H9 (cell line): Measurements from ENCODE around the gene CHD9NB. TPM values are rescaled to one million over a fixed set of nuclear protein-coding genes. Genes with fewer than 3 reads are reported as not detected.

ENCODE experiments used
- DNase-seq: peaks from one replicate; pipeline ENCODE4 v3.0.0-alpha.2; 2017
- H2AFZ ChIP-seq: one replicate; pipeline ENCODE4 v1.6.1; 2013; ENCODE audit warnings: mild to moderate bottlenecking, low read length, control low read depth, moderate library complexity
- H2AK5ac ChIP-seq: 2 replicates; pipeline ENCODE4 v1.6.1; 2013; ENCODE audit warnings: low read length, control low read depth, mixed read lengths; ENCODE audit not compliant: insufficient read length
- H2BK120ac ChIP-seq: one replicate; pipeline ENCODE4 v1.6.1; 2013; ENCODE audit warnings: low read depth, mild to moderate bottlenecking, low read length, control low read depth, inconsistent platforms; ENCODE audit not compliant: poor library complexity, severe bottlenecking
- H2BK12ac ChIP-seq: 2 replicates; pipeline ENCODE4 v1.6.1; 2013; ENCODE audit warnings: low read length, control low read depth, mixed read lengths, low read depth; ENCODE audit not compliant: insufficient read length
- H2BK15ac ChIP-seq: 2 replicates; pipeline ENCODE4 v1.6.1; 2013; ENCODE audit warnings: low read depth, low read length, control low read depth
- H2BK20ac ChIP-seq: one replicate; pipeline ENCODE4 v1.6.1; 2013; ENCODE audit warnings: low read depth, mild to moderate bottlenecking, low read length, control low read depth, inconsistent platforms; ENCODE audit not compliant: poor library complexity, severe bottlenecking
- H2BK5ac ChIP-seq: 2 replicates; pipeline ENCODE4 v1.6.1; 2013; ENCODE audit warnings: low read length, control low read depth, mixed read lengths; ENCODE audit not compliant: insufficient read length
- H3K14ac ChIP-seq: 2 replicates; pipeline ENCODE4 v1.6.1; 2013; ENCODE audit warnings: low read length, control low read depth; ENCODE audit not compliant: insufficient read depth
- H3K18ac ChIP-seq: 2 replicates; pipeline ENCODE4 v1.6.1; 2013; ENCODE audit warnings: low read depth, mild to moderate bottlenecking, mixed read lengths, low read length, control low read depth; ENCODE audit not compliant: insufficient read length
- H3K23ac ChIP-seq: 2 replicates; pipeline ENCODE4 v1.6.1; 2013; ENCODE audit warnings: low read length, control low read depth, mixed read lengths, low read depth; ENCODE audit not compliant: insufficient read length
- H3K23me2 ChIP-seq: 2 replicates; pipeline ENCODE4 v1.6.1; 2013; ENCODE audit warnings: low read depth, mild to moderate bottlenecking, mixed read lengths, low read length, control low read depth; ENCODE audit not compliant: insufficient read length, poor library complexity, severe bottlenecking
- H3K27ac ChIP-seq: 2 replicates; pipeline ENCODE4 v1.5.1; 2013; ENCODE audit warnings: low read length, control low read depth, mixed read lengths, low read depth; ENCODE audit not compliant: insufficient read length
- H3K27me3 ChIP-seq: 2 replicates; pipeline ENCODE4 v1.6.1; 2013; ENCODE audit warnings: low read length, control low read depth, inconsistent platforms; ENCODE audit not compliant: insufficient read depth
- H3K4ac ChIP-seq: 2 replicates; pipeline ENCODE4 v1.6.1; 2013; ENCODE audit warnings: low read depth, mild to moderate bottlenecking, control low read depth, inconsistent platforms, low read length, moderate library complexity
- H3K4me1 ChIP-seq: 2 replicates; pipeline ENCODE4 v1.6.1; 2013; ENCODE audit warnings: low read length, control low read depth, inconsistent platforms; ENCODE audit not compliant: insufficient read depth
- H3K4me2 ChIP-seq: 2 replicates; pipeline ENCODE4 v1.6.1; 2013; ENCODE audit warnings: low read length, control low read depth, mixed read lengths; ENCODE audit not compliant: insufficient read length, insufficient read depth
- H3K56ac ChIP-seq: 2 replicates; pipeline ENCODE4 v1.6.1; 2013; ENCODE audit warnings: low read depth, mild to moderate bottlenecking, mixed read lengths, low read length, control low read depth; ENCODE audit not compliant: insufficient read length
- H3K79me1 ChIP-seq: 2 replicates; pipeline ENCODE4 v1.6.1; 2013; ENCODE audit warnings: low read depth, mild to moderate bottlenecking, moderate library complexity, low read length, control low read depth, inconsistent platforms; ENCODE audit not compliant: insufficient read depth, poor library complexity, severe bottlenecking
- H3K79me2 ChIP-seq: 2 replicates; pipeline ENCODE4 v1.6.1; 2013; ENCODE audit warnings: low read length, control low read depth, inconsistent platforms; ENCODE audit not compliant: insufficient read depth
- H3K9ac ChIP-seq: 2 replicates; pipeline ENCODE4 v1.6.1; 2013; ENCODE audit warnings: low read length, control low read depth, mixed read lengths; ENCODE audit not compliant: insufficient read length; ENCODE audit errors: extremely low read depth
- H3K9me3 ChIP-seq: one replicate; pipeline ENCODE4 v1.6.1; 2013; ENCODE audit warnings: low read depth, low read length, inconsistent platforms; ENCODE audit not compliant: control insufficient read depth
- H3T11ph ChIP-seq: one replicate; pipeline ENCODE4 v1.6.1; 2013; ENCODE audit warnings: mild to moderate bottlenecking, low read length, control low read depth, inconsistent platforms
- H4K20me1 ChIP-seq: one replicate; pipeline ENCODE4 v1.6.1; 2013; ENCODE audit not compliant: control insufficient read depth, insufficient read length, insufficient read depth
- H4K5ac ChIP-seq: 2 replicates; pipeline ENCODE4 v1.6.1; 2013; ENCODE audit warnings: low read depth, mild to moderate bottlenecking, mixed read lengths, low read length, control low read depth; ENCODE audit not compliant: insufficient read length
- H4K8ac ChIP-seq: replicated peaks from 2 replicates; pipeline ENCODE4 v1.6.1; 2013; ENCODE audit warnings: low read length, control low read depth, mixed read lengths, low read depth; ENCODE audit not compliant: insufficient read length
- H4K91ac ChIP-seq: 2 replicates; pipeline ENCODE4 v1.6.1; 2013; ENCODE audit warnings: low read depth, mild to moderate bottlenecking, moderate library complexity, mixed read lengths, low read length, control low read depth; ENCODE audit not compliant: insufficient read length
- H3K27ac Mint-ChIP-seq, 3 experiments: 2 replicates in 2 of 3; 3 replicates in 1 of 3; pipeline ENCODE4 v1.8.0; 2020 to 2021; ENCODE audit warnings: mixed read lengths in 3 of 3, mild to moderate bottlenecking in 1 of 3, moderate library complexity in 1 of 3
- H3K27me3 Mint-ChIP-seq: 2 replicates; pipeline ENCODE4 v1.8.0; 2021; ENCODE audit warnings: low read depth, mild to moderate bottlenecking, moderate library complexity, mixed read lengths
- H3K36me3 Mint-ChIP-seq, 3 experiments: 2 replicates in 2 of 3; 3 replicates in 1 of 3; pipeline ENCODE4 v1.8.0; 2020 to 2021; ENCODE audit warnings: low read depth in 3 of 3, mixed read lengths in 3 of 3; ENCODE audit not compliant: insufficient read depth in 1 of 3
- H3K4me1 Mint-ChIP-seq, 2 experiments: 2 replicates each; pipeline ENCODE4 v1.8.0; 2020; ENCODE audit warnings: mixed read lengths in 2 of 2
- H3K4me3 Mint-ChIP-seq, 2 experiments: 2 replicates in 1 of 2; 3 replicates in 1 of 2; pipeline ENCODE4 v1.8.0; 2020 to 2021; ENCODE audit warnings: mild to moderate bottlenecking in 2 of 2, mixed read lengths in 2 of 2, moderate library complexity in 1 of 2
- H3K9me3 Mint-ChIP-seq, 2 experiments: 2 replicates in 1 of 2; 3 replicates in 1 of 2; pipeline ENCODE4 v1.8.0; 2020; ENCODE audit warnings: mild to moderate bottlenecking in 2 of 2, mixed read lengths in 2 of 2, moderate library complexity in 1 of 2
- CTCF ChIP-seq: fragments of 200-600 bp; sonication (generic); conservative IDR thresholded peaks from 3 replicates; pipeline ENCODE4 v1.8.0; 2021; ENCODE audit warnings: antibody characterized with exemption, mild to moderate bottlenecking
- WGBS: extraction: QIAGEN DNeasy Blood & Tissue Kit; methylation state at CpG from one replicate; pipeline ENCODE4 v1.1.7; 2013; ENCODE audit warnings: missing lambda C conversion rate, low lambda C conversion rate, mixed read lengths; ENCODE audit not compliant: insufficient read length; ENCODE audit errors: extremely low coverage; 5-methylcytosine and 5-hydroxymethylcytosine counted together
- total RNA-seq: library from RNA; stranded (reverse); gene quantifications from 2 replicates; pipeline ENCODE4 v1.2.1, GENCODE V29; 2021

CHD9NB gene
- total RNA-seq, 1 experiment from 2014 or later: 3.3 TPM

GRCh38 chr16:53084141-53084541 lies 31.4 kb upstream of the CHD9NB start:
- Histone ChIP-seq H3K23ac (no peak overlapping the region), H2BK5ac (no peak overlapping the region), H4K5ac (no peak overlapping the region), H2AK5ac (no peak overlapping the region), H3K4ac (no peak overlapping the region), H3K56ac (no peak overlapping the region), H3K79me2 (no peaks in the 10 kb centered on the region), H2BK15ac (no peak overlapping the region), H3K14ac (no peak overlapping the region), H3K27me3 (no peaks in the 10 kb centered on the region), H2BK12ac (no peak overlapping the region), H3K4me1 (peaks cover 19% of the 10 kb centered on the region; the same call in 1 of the 2 replicates), H3K4me2 (no peak overlapping the region), H2BK20ac (no peak overlapping the region), H3K27ac (no peak overlapping the region), H4K91ac (no peak overlapping the region), H3K79me1 (no peaks in the 10 kb centered on the region), H4K8ac (no peak overlapping the region), H3K9me3 (no peaks in the 10 kb centered on the region), H4K20me1 (no peaks in the 10 kb centered on the region), H3K9ac (no peak overlapping the region), H3K18ac (no peak overlapping the region), H3K23me2 (no peaks in the 10 kb centered on the region), H3T11ph (no peak overlapping the region), H2AFZ (no peak overlapping the region), H2BK120ac (no peak overlapping the region)
- Mint-ChIP-seq H3K4me3 (no peak overlapping the region), H3K27ac (no peak overlapping the region), H3K4me1 (peaks cover 63 to 71% of the 10 kb centered on the region in 2 experiments), H3K9me3 (no peaks in the 10 kb centered on the region; a peak in 1 of 5 replicates), H3K27me3 (no peaks in the 10 kb centered on the region), H3K36me3 (peaks cover 0 to 12% (median 7%) of the 10 kb centered on the region in 3 experiments; a peak in 4 of 7 replicates)
- no CpG with 5 or more reads among the region's 4 CpGs for WGBS
- TF ChIP-seq CTCF: no peak
- no peak for DNase-seq
